T-cell (primary cell): ENCODE data around the gene AKT1. TPM values are rescaled to one million over a fixed set of nuclear protein-coding genes. Genes with fewer than 3 reads are reported as not detected.

ENCODE experiments used
- ATAC-seq, 4 experiments: fragments of 200-7000 bp in 3 of 4; fragments of 150-1000 bp in 1 of 4; cut with Tn5 transposase; replicated peaks in 1 of 4; 1 replicate in 3 of 4; 2 replicates in 1 of 4; pipeline ENCODE4 v1.10.0; 2021; ENCODE audit warnings: moderate library complexity in 3 of 4, mild to moderate bottlenecking in 2 of 4, moderate number of reproducible peaks in 1 of 4
- CTCF ChIA-PET, 2 donors: fragments of 300-600 bp; sonication (Branson Sonifier 250); formaldehyde crosslinking; loops; one replicate each; lab custom pipeline; 2022; ENCODE audit warnings: antibody characterized with exemption in 2 of 2; lab: Charles Lee
- POLR2A ChIA-PET, 2 donors: fragments of 300-600 bp; sonication (Branson Sonifier 250); formaldehyde crosslinking; loops; one replicate each; lab custom pipeline; 2022; ENCODE audit warnings: antibody characterized with exemption in 2 of 2; lab: Charles Lee
- DNase-seq, 35 experiments: peaks; one replicate each; pipeline versions ENCODE4 v3.0.0 to v3.0.0-alpha.2; 2013 to 2023
- H3K27ac ChIP-seq: one replicate; pipeline ENCODE4 v1.5.1; 2013; ENCODE audit warnings: low read length
- H3K27me3 ChIP-seq, 2 experiments: replicated peaks in 1 of 2; 1 replicate in 1 of 2; 2 replicates in 1 of 2; pipeline versions ENCODE4 v1.6.1 to v1.7.0; 2013; ENCODE audit warnings: low read length in 1 of 2, mixed read lengths in 1 of 2; ENCODE audit not compliant: control insufficient read depth in 2 of 2, insufficient read depth in 2 of 2; ENCODE audit errors: extremely low read depth in 1 of 2
- H3K36me3 ChIP-seq, 2 donors: 1 replicate in 1 of 2; 2 replicates in 1 of 2; pipeline versions ENCODE4 v1.6.1 to v1.7.0; 2013; ENCODE audit warnings: low read length in 1 of 2; ENCODE audit not compliant: control insufficient read depth in 2 of 2, insufficient read depth in 1 of 2; ENCODE audit errors: extremely low read depth in 1 of 2
- H3K4me1 ChIP-seq, 2 experiments: 1 replicate in 1 of 2; 2 replicates in 1 of 2; pipeline versions ENCODE4 v1.6.1 to v1.7.0; 2013; ENCODE audit warnings: low read length in 2 of 2, mixed read lengths in 1 of 2; ENCODE audit not compliant: insufficient read depth in 2 of 2, control insufficient read depth in 1 of 2; ENCODE audit errors: extremely low read depth in 1 of 2
- H3K4me3 ChIP-seq, 2 donors: 1 replicate in 1 of 2; 2 replicates in 1 of 2; pipeline versions ENCODE4 v1.5.1 to v1.7.0; 2013; ENCODE audit warnings: mild to moderate bottlenecking in 2 of 2, low read length in 1 of 2, moderate library complexity in 1 of 2; ENCODE audit not compliant: control insufficient read depth in 1 of 2; ENCODE audit errors: extremely low read depth in 1 of 2
- H3K9me3 ChIP-seq: 2 replicates; pipeline ENCODE4 v1.7.0; 2013
- H3K27ac Mint-ChIP-seq, 2 donors: one replicate each; pipeline ENCODE4 v1.8.0; 2020 to 2021; ENCODE audit warnings: mild to moderate bottlenecking in 2 of 2, mixed read lengths in 2 of 2
- H3K27me3 Mint-ChIP-seq, 2 donors: one replicate each; pipeline ENCODE4 v1.8.0; 2021 to 2022; ENCODE audit warnings: mixed read lengths in 2 of 2
- H3K36me3 Mint-ChIP-seq: one replicate; pipeline ENCODE4 v1.8.0; 2021; ENCODE audit warnings: mixed read lengths
- H3K4me1 Mint-ChIP-seq, 3 donors: one replicate each; pipeline ENCODE4 v1.8.0; 2020 to 2022; ENCODE audit warnings: mixed read lengths in 3 of 3, mild to moderate bottlenecking in 1 of 3
- H3K4me3 Mint-ChIP-seq, 3 donors: one replicate each; pipeline ENCODE4 v1.8.0; 2020 to 2022; ENCODE audit warnings: mild to moderate bottlenecking in 3 of 3, mixed read lengths in 3 of 3, moderate library complexity in 3 of 3
- H3K9me3 Mint-ChIP-seq, 3 donors: one replicate each; pipeline ENCODE4 v1.8.0; 2020 to 2022; ENCODE audit warnings: mixed read lengths in 3 of 3
- WGBS: methylation state at CpG from one replicate; pipeline ENCODE4 v1.1.5; 2013; ENCODE audit warnings: missing lambda C conversion rate; ENCODE audit not compliant: insufficient coverage; 5-methylcytosine and 5-hydroxymethylcytosine counted together
- total RNA-seq, 35 experiments: library from RNA in 6 of 35; stranded (reverse) in 6 of 35; fragments of 120-200 nt in 1 of 35; gene quantifications; one replicate each; pipeline versions ENCODE4 v1.2.1 to v1.2.4 and lab custom pipeline; 2013 to 2026

Gene AKT1
- total RNA-seq, 5 donors from 2014 or later (not counting 1 experiment from before 2014, with no cell fraction given), result 68.4 to 113 (median 99.7) TPM

- ChIA-PET CTCF (interaction anchor here (0.7 kb wide), 2 partner anchors 18 to 43 kb away, joined by 3 to 11 read pairs; no protein-coding TSS in a partner anchor), POLR2A (no interaction called here)
- Histone ChIP-seq H3K4me1 (peaks cover 0 to 26% of the 10 kb centered on the region in 2 experiments), H3K27ac (no peak overlapping the region), H3K4me3 (no peak overlapping the region), H3K27me3 (no peaks in the 10 kb centered on the region), H3K36me3 (no peaks in the 10 kb centered on the region), H3K9me3 (no peaks in the 10 kb centered on the region)
- no peak for ATAC-seq
- peaks cover 14 to 19% (median 19%) of the 10 kb centered on the region in 3 donors for H3K4me1 Mint-ChIP-seq
- 100% methylated on average over 1 of the region's 7 CpGs for WGBS
- H3K9me3 Mint-ChIP-seq, result no peaks in the 10 kb centered on the region
- no peak for DNase-seq
- H3K36me3 Mint-ChIP-seq, result no peaks in the 10 kb centered on the region
- no peaks in the 10 kb centered on the region for H3K27me3 Mint-ChIP-seq
- no peak overlapping the region for H3K4me3 Mint-ChIP-seq
- H3K27ac Mint-ChIP-seq, result no peak overlapping the region
These were observed 17.7 kb upstream of the AKT1 start for GRCh38 chr14:104813286-104813685.

GRCh38 chr14:104810316-104810715, 14.8 kb upstream of the AKT1 start:
- H3K27ac Mint-ChIP-seq, result no peak overlapping the region
- no peak overlapping the region for H3K4me3 Mint-ChIP-seq
- H3K4me1 Mint-ChIP-seq, result peaks cover 14 to 16% (median 14%) of the 10 kb centered on the region in 3 donors
- H3K36me3 Mint-ChIP-seq, result no peaks in the 10 kb centered on the region
- Histone ChIP-seq H3K27ac (no peak overlapping the region), H3K36me3 (no peaks in the 10 kb centered on the region), H3K9me3 (no peaks in the 10 kb centered on the region), H3K27me3 (no peaks in the 10 kb centered on the region), H3K4me1 (peaks cover 0 to 11% of the 10 kb centered on the region in 2 experiments), H3K4me3 (no peak overlapping the region)
- ATAC-seq (no peak), DNase-seq (no peak)
- no peaks in the 10 kb centered on the region for H3K9me3 Mint-ChIP-seq
- H3K27me3 Mint-ChIP-seq, result no peaks in the 10 kb centered on the region
- ChIA-PET POLR2A (interaction anchor here (0.6 kb wide), 2 partner anchors 10 to 223 kb away, joined by 3 to 5 read pairs; partner anchors contain the start of gene ZBTB42 (in 1 of the 2)), CTCF (no interaction called here)
- WGBS, result 94% methylated on average over 10 of the region's 11 CpGs

GRCh38 chr14:104808456-104808855, 12.9 kb upstream of the AKT1 start:
- H3K9me3 Mint-ChIP-seq, result no peaks in the 10 kb centered on the region
- H3K4me1 ChIP-seq, result peaks cover 0 to 8% of the 10 kb centered on the region in 2 experiments
- no peak overlapping the region for H3K4me3 ChIP-seq
- H3K36me3 ChIP-seq, result peaks cover 0 to 2% of the 10 kb centered on the region in 2 donors
- 83% methylated on average over 1 of the region's 6 CpGs for WGBS
- no peak overlapping the region for H3K27ac Mint-ChIP-seq
- CTCF ChIA-PET, result interaction anchor here in 1 of 2 donors (0.7 kb wide), 1 partner anchor 1132 kb away, joined by 4 read pairs; no protein-coding TSS in a partner anchor
- H3K9me3 ChIP-seq, result no peaks in the 10 kb centered on the region
- no peak for DNase-seq
- H3K4me1 Mint-ChIP-seq, result peaks cover 8 to 18% (median 11%) of the 10 kb centered on the region in 3 donors
- POLR2A ChIA-PET, result no interaction called here
- no peaks in the 10 kb centered on the region for H3K27me3 Mint-ChIP-seq
- no peaks in the 10 kb centered on the region for H3K36me3 Mint-ChIP-seq
- H3K4me3 Mint-ChIP-seq, result no peak overlapping the region
- no peak for ATAC-seq
- H3K27ac ChIP-seq, result no peak overlapping the region
- no peaks in the 10 kb centered on the region for H3K27me3 ChIP-seq

GRCh38 chr14:104806625-104807465, 11.3 kb upstream of the AKT1 start:
- Histone ChIP-seq H3K27ac (no peak overlapping the region), H3K36me3 (peaks cover 0 to 2% of the 10 kb centered on the region in 2 donors), H3K27me3 (no peaks in the 10 kb centered on the region), H3K4me3 (no peak overlapping the region), H3K4me1 (peaks cover 2 to 24% of the 10 kb centered on the region in 2 experiments), H3K9me3 (no peaks in the 10 kb centered on the region)
- Mint-ChIP-seq H3K4me3 (no peak overlapping the region), H3K36me3 (no peaks in the 10 kb centered on the region), H3K27ac (no peak overlapping the region), H3K9me3 (no peaks in the 10 kb centered on the region), H3K4me1 (peaks cover 11 to 18% (median 16%) of the 10 kb centered on the region in 3 donors), H3K27me3 (no peaks in the 10 kb centered on the region)
- DNase-seq (no peak), ATAC-seq (no peak)
- 83% methylated on average over 3 of the region's 10 CpGs for WGBS
- ChIA-PET CTCF (interaction anchor here in 1 of 2 donors (0.6 kb wide), 2 partner anchors 14 to 98 kb away, joined by 3 to 8 read pairs; no protein-coding TSS in a partner anchor), POLR2A (no interaction called here)

GRCh38 chr14:104805941-104806624, 10.5 kb upstream of the AKT1 start:
- no peak overlapping the region for H3K4me3 ChIP-seq
- H3K27me3 Mint-ChIP-seq, result no peaks in the 10 kb centered on the region
- no peak overlapping the region for H3K27ac ChIP-seq
- no peaks in the 10 kb centered on the region for H3K27me3 ChIP-seq
- peaks cover 18 to 23% (median 22%) of the 10 kb centered on the region in 3 donors for H3K4me1 Mint-ChIP-seq
- DNase-seq (no peak), ATAC-seq (no peak)
- no peaks in the 10 kb centered on the region for H3K36me3 Mint-ChIP-seq
- CTCF ChIA-PET, result interaction anchor here (0.6 to 0.7 kb wide), 2 partner anchors 15 to 1723 kb away, joined by 3 read pairs; no protein-coding TSS in a partner anchor
- H3K4me1 ChIP-seq, result peaks cover 7 to 31% of the 10 kb centered on the region in 2 experiments
- POLR2A ChIA-PET, result no interaction called here
- H3K4me3 Mint-ChIP-seq, result no peak overlapping the region
- H3K9me3 Mint-ChIP-seq, result no peaks in the 10 kb centered on the region
- no peak overlapping the region for H3K27ac Mint-ChIP-seq
- 87% methylated on average over 11 of the region's 14 CpGs for WGBS
- H3K36me3 ChIP-seq, result peaks cover 0 to 2% of the 10 kb centered on the region in 2 donors
- H3K9me3 ChIP-seq, result no peaks in the 10 kb centered on the region

GRCh38 chr14:104805326-104805678, 9.8 kb upstream of the AKT1 start:
- H3K27me3 Mint-ChIP-seq, result no peaks in the 10 kb centered on the region
- Histone ChIP-seq H3K4me3 (no peak overlapping the region), H3K4me1 (peaks cover 7 to 32% of the 10 kb centered on the region in 2 experiments), H3K27me3 (no peaks in the 10 kb centered on the region), H3K36me3 (peaks cover 0 to 2% of the 10 kb centered on the region in 2 donors), H3K27ac (no peak overlapping the region), H3K9me3 (no peaks in the 10 kb centered on the region)
- H3K9me3 Mint-ChIP-seq, result no peaks in the 10 kb centered on the region
- no peaks in the 10 kb centered on the region for H3K36me3 Mint-ChIP-seq
- H3K27ac Mint-ChIP-seq, result no peak overlapping the region
- DNase-seq, result no peak
- no peak overlapping the region for H3K4me3 Mint-ChIP-seq
- ChIA-PET POLR2A (no interaction called here), CTCF (interaction anchor here in 1 of 2 donors (0.7 kb wide), 1 partner anchor 1724 kb away, joined by 3 read pairs; no protein-coding TSS in a partner anchor)
- peaks cover 18 to 23% (median 22%) of the 10 kb centered on the region in 3 donors for H3K4me1 Mint-ChIP-seq
- ATAC-seq, result no peak
- 70% methylated on average over 1 of the region's 3 CpGs for WGBS
